HFFc6 (cell line): Measurements from ENCODE around the gene SLC22A23. TPM values are rescaled to one million over a fixed set of nuclear protein-coding genes. Genes with fewer than 3 reads are reported as not detected.

Experiments used
- DNase-seq: peaks from one replicate; pipeline ENCODE4 v3.0.0-alpha.2; 2018
- H3K27ac Mint-ChIP-seq: 2 replicates; pipeline ENCODE4 v1.8.0; 2020; ENCODE audit warnings: mild to moderate bottlenecking, mixed read lengths
- H3K27me3 Mint-ChIP-seq: 2 replicates; pipeline ENCODE4 v1.8.0; 2021; ENCODE audit warnings: mild to moderate bottlenecking, moderate library complexity, mixed read lengths; ENCODE audit not compliant: insufficient read depth
- H3K36me3 Mint-ChIP-seq: 2 replicates; pipeline ENCODE4 v1.8.0; 2021; ENCODE audit warnings: low read depth, mixed read lengths
- H3K4me1 Mint-ChIP-seq: 2 replicates; pipeline ENCODE4 v1.8.0; 2020; ENCODE audit warnings: low read depth, mixed read lengths
- H3K4me3 Mint-ChIP-seq: 2 replicates; pipeline ENCODE4 v1.8.0; 2020; ENCODE audit warnings: mild to moderate bottlenecking, moderate library complexity, mixed read lengths
- H3K9me3 Mint-ChIP-seq: 2 replicates; pipeline ENCODE4 v1.8.0; 2020; ENCODE audit warnings: mild to moderate bottlenecking, mixed read lengths
- CTCF ChIP-seq: fragments of 200-600 bp; sonication (generic); IDR thresholded peaks from 2 replicates; pipeline ENCODE4 v1.5.0; 2021; ENCODE audit warnings: antibody characterized with exemption, mild to moderate bottlenecking
- total RNA-seq, 6 experiments: library from RNA; stranded (reverse); fragmentation: NEBNext Ultra II Directional; extraction: Animal tissue kit (Norgen Biotek cat#: 25700); gene quantifications; 2 replicates in 1 of 6; 3 replicates in 5 of 6; pipeline ENCODE4 v1.2.3, GENCODE V29; 2021

The SLC22A23 gene
- total RNA-seq, 6 experiments from 2014 or later: 0.10 to 0.55 (median 0.21) TPM

DNA sequence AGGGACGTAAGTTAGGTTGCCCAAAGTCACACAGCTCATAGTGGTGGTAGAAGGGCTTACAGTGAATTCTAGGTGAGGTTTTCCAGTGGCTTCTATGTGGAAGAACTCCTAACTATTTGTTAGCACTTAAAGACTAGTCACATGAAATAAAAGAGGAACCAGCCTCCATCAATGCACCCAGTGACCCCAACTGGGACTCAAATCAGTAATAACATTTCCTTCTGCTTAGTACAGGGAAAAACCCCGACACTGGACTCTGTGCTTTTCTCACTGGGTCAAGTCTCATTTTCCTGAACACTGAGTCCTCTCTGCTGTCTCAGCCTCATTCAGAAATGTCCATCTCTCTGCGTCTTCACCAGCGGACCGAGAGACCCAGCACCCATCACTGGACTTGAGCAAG, 89.2 kb downstream of the SLC22A23 start:
- Mint-ChIP-seq H3K4me1 (no peaks in the 10 kb centered on the region), H3K27ac (no peak overlapping the region), H3K4me3 (no peak overlapping the region), H3K27me3 (peaks cover 41% of the 10 kb centered on the region), H3K36me3 (no peaks in the 10 kb centered on the region), H3K9me3 (no peaks in the 10 kb centered on the region)
- TF ChIP-seq CTCF: no peak
- no peak for DNase-seq

GRCh38 chr6:3366596-3367413, 90.0 kb downstream of the SLC22A23 start:
- Mint-ChIP-seq H3K4me3 (no peak overlapping the region), H3K9me3 (no peaks in the 10 kb centered on the region), H3K27ac (no peak overlapping the region), H3K36me3 (no peaks in the 10 kb centered on the region), H3K4me1 (no peaks in the 10 kb centered on the region), H3K27me3 (peaks cover 36% of the 10 kb centered on the region)
- TF ChIP-seq CTCF: no peak
- no peak for DNase-seq

GRCh38 chr6:3364391-3364790, 92.5 kb downstream of the SLC22A23 start:
- H3K27me3 Mint-ChIP-seq: peaks cover 43% of the 10 kb centered on the region
- peaks cover 2% of the 10 kb centered on the region; the same call in 1 of the 2 replicates for H3K4me1 Mint-ChIP-seq
- no peaks in the 10 kb centered on the region for H3K9me3 Mint-ChIP-seq
- H3K36me3 Mint-ChIP-seq: no peaks in the 10 kb centered on the region
- H3K4me3 Mint-ChIP-seq: no peak overlapping the region
- H3K27ac Mint-ChIP-seq: no peak overlapping the region
- TF ChIP-seq CTCF: no peak
- no peak for DNase-seq

- DNase-seq: no peak
- Mint-ChIP-seq H3K4me1 (peaks cover 7% of the 10 kb centered on the region; the same call in 1 of the 2 replicates), H3K4me3 (no peak overlapping the region), H3K9me3 (no peaks in the 10 kb centered on the region), H3K27me3 (peaks cover 48% of the 10 kb centered on the region), H3K36me3 (no peaks in the 10 kb centered on the region), H3K27ac (no peak overlapping the region)
- TF ChIP-seq CTCF: no peak
Measured at GRCh38 chr6:3363296-3364025, 93.4 kb downstream of the SLC22A23 start.

GRCh38 chr6:3361312-3362037, 95.4 kb downstream of the SLC22A23 start:
- TF ChIP-seq CTCF: no peak
- H3K36me3 Mint-ChIP-seq: no peaks in the 10 kb centered on the region
- no peaks in the 10 kb centered on the region for H3K9me3 Mint-ChIP-seq
- peaks cover 7% of the 10 kb centered on the region; the same call in 1 of the 2 replicates for H3K4me1 Mint-ChIP-seq
- H3K27ac Mint-ChIP-seq: no peak overlapping the region
- peaks cover 35% of the 10 kb centered on the region for H3K27me3 Mint-ChIP-seq
- no peak for DNase-seq
- H3K4me3 Mint-ChIP-seq: no peak overlapping the region
